Keratinocyte (primary cell): Measurements from ENCODE around the gene IDS. TPM values are rescaled to one million over a fixed set of nuclear protein-coding genes. Genes with fewer than 3 reads are reported as not detected.

Experiments
- DNase-seq: peaks from one replicate; pipeline ENCODE4 v3.0.0-alpha.2; 2011; ENCODE audit warnings: low read depth, missing footprints, low spot score
- FAIRE-seq: peaks from 2 replicates; lab custom pipeline; 2011; peaks lifted over from hg19 to GRCh38; lab: Jason Lieb, UNC
- H2AFZ ChIP-seq: 2 replicates; pipeline ENCODE4 v1.6.0; 2012; ENCODE audit warnings: low read length, control low read depth, inconsistent platforms; ENCODE audit not compliant: control insufficient read depth
- H3K27ac ChIP-seq: 2 replicates; pipeline ENCODE4 v1.5.1; 2011; ENCODE audit warnings: low read length; ENCODE audit not compliant: control insufficient read depth, insufficient read depth
- H3K27me3 ChIP-seq: 3 replicates; pipeline ENCODE4 v1.6.0; 2011; ENCODE audit warnings: low read length; ENCODE audit not compliant: control insufficient read depth, insufficient read depth; ENCODE audit errors: extremely low read depth
- H3K36me3 ChIP-seq, 2 experiments: 2 replicates in 1 of 2; 3 replicates in 1 of 2; pipeline ENCODE4 v1.5.1; 2011; ENCODE audit warnings: low read length in 2 of 2, mild to moderate bottlenecking in 1 of 2; ENCODE audit not compliant: control insufficient read depth in 2 of 2, insufficient read depth in 2 of 2; ENCODE audit errors: extremely low read depth in 1 of 2
- H3K4me1 ChIP-seq: 3 replicates; pipeline ENCODE4 v1.5.1; 2011; ENCODE audit warnings: low read length; ENCODE audit not compliant: control insufficient read depth, insufficient read depth; ENCODE audit errors: extremely low read depth
- H3K4me2 ChIP-seq: 3 replicates; pipeline ENCODE4 v1.6.0; 2011; ENCODE audit warnings: low read depth, low read length; ENCODE audit not compliant: control insufficient read depth, insufficient read depth; ENCODE audit errors: extremely low read depth
- H3K4me3 ChIP-seq, 3 experiments: fragments of 200-600 bp in 1 of 3; sonication (generic) in 1 of 3; 2 replicates in 2 of 3; 3 replicates in 1 of 3; pipeline ENCODE4 v1.5.1; 2011 to 2016; ENCODE audit warnings: low read length in 3 of 3, mild to moderate bottlenecking in 3 of 3, control low read depth in 2 of 3, inconsistent platforms in 1 of 3, low read depth in 1 of 3, mixed read lengths in 1 of 3, mixed run types in 1 of 3, moderate library complexity in 1 of 3; ENCODE audit not compliant: control insufficient read depth in 2 of 3, insufficient read depth in 2 of 3; ENCODE audit errors: extremely low read depth in 1 of 3
- H3K79me2 ChIP-seq: 2 replicates; pipeline ENCODE4 v1.6.0; 2012; ENCODE audit warnings: low read length; ENCODE audit not compliant: control insufficient read depth, insufficient read depth
- H3K9ac ChIP-seq: 3 replicates; pipeline ENCODE4 v1.6.0; 2011; ENCODE audit warnings: low read length; ENCODE audit not compliant: control insufficient read depth, insufficient read depth; ENCODE audit errors: extremely low read depth
- H3K9me1 ChIP-seq: 3 replicates; pipeline ENCODE4 v1.6.0; 2011; ENCODE audit warnings: low read length; ENCODE audit not compliant: control insufficient read depth, insufficient read depth; ENCODE audit errors: extremely low read depth
- H3K9me3 ChIP-seq: 2 replicates; pipeline ENCODE4 v1.5.1; 2012; ENCODE audit warnings: low read depth, low read length; ENCODE audit not compliant: control insufficient read depth
- H4K20me1 ChIP-seq: 3 replicates; pipeline ENCODE4 v1.6.0; 2011; ENCODE audit warnings: low read length; ENCODE audit not compliant: control insufficient read depth, insufficient read depth; ENCODE audit errors: extremely low read depth
- EZH2 ChIP-seq: IDR thresholded peaks from one replicate; pipeline ENCODE4 v1.6.1; 2012; ENCODE audit warnings: inconsistent platforms, mild to moderate bottlenecking, low read length, moderate library complexity
- dilution Hi-C: fragments of 300-500 bp; cut with MboI; formaldehyde crosslinking; loops from one replicate; pipeline ENCODE4 v1.7.0; 2020; ENCODE audit warnings: low sequenced_read_pairs; ENCODE audit not compliant: extremely low pct_ligation_motif_present
- polyA plus RNA-seq, 5 experiments: library from polyadenylated mRNA; depleted of rRNA in 3 of 5; stranded (reverse) in 3 of 5; stranded (forward) in 1 of 5; unstranded in 1 of 5; fragments of >200 nt; gene quantifications; 1 replicate in 1 of 5; 2 replicates in 3 of 5; 3 replicates in 1 of 5; pipeline versions ENCODE4 v1.2.1 to v1.2.3, GENCODE V29; 2011 to 2012; ENCODE audit warnings: missing spikeins in 2 of 5, low read depth in 1 of 5, low replicate concordance in 1 of 5
- TF ChIP-seq, protein P1 (sequence below), 3 experiments: IDR thresholded peaks in 1 of 3; conservative IDR thresholded peaks in 1 of 3; optimal IDR thresholded peaks in 1 of 3; 2 replicates in 2 of 3; 3 replicates in 1 of 3; pipeline versions ENCODE3 to v1.5.1; 2011; ENCODE audit warnings: low read length in 3 of 3, mild to moderate bottlenecking in 3 of 3, moderate library complexity in 2 of 3, control low read depth in 1 of 3, inconsistent platforms in 1 of 3; ENCODE audit not compliant: insufficient read depth in 2 of 3; ENCODE audit errors: extremely low read depth in 1 of 3

Gene IDS
- polyA plus RNA-seq, 1 donor (not counting 4 experiments of a cell fraction or from before 2014, with no cell fraction given): 59.7 TPM

DNA sequence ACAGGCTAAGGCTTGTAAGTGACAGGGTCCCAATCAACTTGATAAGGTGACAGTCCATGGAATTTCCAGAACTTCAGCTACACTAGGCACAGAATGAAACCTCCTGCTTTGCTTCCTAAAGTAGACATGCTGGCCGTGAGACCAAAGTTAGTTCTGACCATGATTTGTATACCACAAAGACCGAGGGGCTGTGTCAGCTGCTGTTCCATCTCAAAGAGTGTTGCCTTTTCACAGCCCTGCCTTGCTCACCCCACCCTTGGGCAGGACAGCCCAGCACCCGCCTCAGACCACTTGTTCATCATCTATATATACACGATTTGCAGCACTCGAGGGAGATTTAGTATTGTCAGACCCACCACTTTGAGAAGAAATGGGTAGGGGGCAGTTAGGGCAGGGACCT lies 5.3 kb downstream of the IDS start:
- peaks cover 35% of the 10 kb centered on the region for H3K4me1 ChIP-seq
- dilution Hi-C loops: no loop called here
- no peak for FAIRE-seq
- no peak overlapping the region for H3K9ac ChIP-seq
- H3K4me3 ChIP-seq: no peak overlapping the region
- no peaks in the 10 kb centered on the region for H3K9me3 ChIP-seq
- no peak overlapping the region for H3K4me2 ChIP-seq
- peaks cover 15 to 22% of the 10 kb centered on the region in 2 experiments for H3K36me3 ChIP-seq
- H3K27me3 ChIP-seq: no peaks in the 10 kb centered on the region
- H4K20me1 ChIP-seq: no peaks in the 10 kb centered on the region
- H3K79me2 ChIP-seq: peaks cover 9% of the 10 kb centered on the region
- no peak overlapping the region for H2AFZ ChIP-seq
- H3K27ac ChIP-seq: no peak overlapping the region
- TF ChIP-seq, protein P1, sequence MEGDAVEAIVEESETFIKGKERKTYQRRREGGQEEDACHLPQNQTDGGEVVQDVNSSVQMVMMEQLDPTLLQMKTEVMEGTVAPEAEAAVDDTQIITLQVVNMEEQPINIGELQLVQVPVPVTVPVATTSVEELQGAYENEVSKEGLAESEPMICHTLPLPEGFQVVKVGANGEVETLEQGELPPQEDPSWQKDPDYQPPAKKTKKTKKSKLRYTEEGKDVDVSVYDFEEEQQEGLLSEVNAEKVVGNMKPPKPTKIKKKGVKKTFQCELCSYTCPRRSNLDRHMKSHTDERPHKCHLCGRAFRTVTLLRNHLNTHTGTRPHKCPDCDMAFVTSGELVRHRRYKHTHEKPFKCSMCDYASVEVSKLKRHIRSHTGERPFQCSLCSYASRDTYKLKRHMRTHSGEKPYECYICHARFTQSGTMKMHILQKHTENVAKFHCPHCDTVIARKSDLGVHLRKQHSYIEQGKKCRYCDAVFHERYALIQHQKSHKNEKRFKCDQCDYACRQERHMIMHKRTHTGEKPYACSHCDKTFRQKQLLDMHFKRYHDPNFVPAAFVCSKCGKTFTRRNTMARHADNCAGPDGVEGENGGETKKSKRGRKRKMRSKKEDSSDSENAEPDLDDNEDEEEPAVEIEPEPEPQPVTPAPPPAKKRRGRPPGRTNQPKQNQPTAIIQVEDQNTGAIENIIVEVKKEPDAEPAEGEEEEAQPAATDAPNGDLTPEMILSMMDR (optimal IDR thresholded peaks at IDR 0.05 in 1 of 3, IDR thresholded peaks at IDR 0.05 in 1 of 3, conservative IDR thresholded peaks at IDR 0.05 in 1 of 3; ENCODE audit: extremely low read depth in 1 of 3, insufficient read depth in 2 of 3, low read length in 3 of 3): no peak
- TF ChIP-seq EZH2: no peak
- no peaks in the 10 kb centered on the region for H3K9me1 ChIP-seq
- DNase-seq: no peak

- H3K9me3 ChIP-seq: no peaks in the 10 kb centered on the region
- H3K4me1 ChIP-seq: peaks cover 37% of the 10 kb centered on the region
- FAIRE-seq (no peak), DNase-seq (no peak)
- H3K9me1 ChIP-seq: no peaks in the 10 kb centered on the region
- peaks cover 18 to 23% of the 10 kb centered on the region in 2 experiments for H3K36me3 ChIP-seq
- no peak overlapping the region for H3K4me3 ChIP-seq
- no peaks in the 10 kb centered on the region for H3K27me3 ChIP-seq
- TF ChIP-seq, protein P1 (optimal IDR thresholded peaks at IDR 0.05 in 1 of 3, IDR thresholded peaks at IDR 0.05 in 1 of 3, conservative IDR thresholded peaks at IDR 0.05 in 1 of 3; ENCODE audit: extremely low read depth in 1 of 3, insufficient read depth in 2 of 3, low read length in 3 of 3): no peak
- TF ChIP-seq EZH2: no peak
- no peak overlapping the region for H3K9ac ChIP-seq
- H4K20me1 ChIP-seq: no peaks in the 10 kb centered on the region
- no peak overlapping the region for H3K27ac ChIP-seq
- dilution Hi-C loops: no loop called here
- H3K4me2 ChIP-seq: no peak overlapping the region
- H3K79me2 ChIP-seq: peaks cover 1% of the 10 kb centered on the region
- H2AFZ ChIP-seq: no peak overlapping the region
These were observed 6.3 kb downstream of the IDS start for GRCh38 chrX:149498767-149499166.
